Keratinocyte (primary cell): ENCODE measurements around the gene ABR.

Experiments used
- EZH2 ChIP-seq: IDR thresholded peaks from one replicate; pipeline ENCODE4 v1.6.1; 2012; ENCODE audit warnings: inconsistent platforms, mild to moderate bottlenecking, low read length, moderate library complexity
- TF ChIP-seq, protein P1 (sequence below), 3 experiments: IDR thresholded peaks in 1 of 3; conservative IDR thresholded peaks in 1 of 3; optimal IDR thresholded peaks in 1 of 3; 2 replicates in 2 of 3; 3 replicates in 1 of 3; pipeline versions ENCODE3 to v1.5.1; 2011; ENCODE audit warnings: low read length in 3 of 3, mild to moderate bottlenecking in 3 of 3, moderate library complexity in 2 of 3, control low read depth in 1 of 3, inconsistent platforms in 1 of 3; ENCODE audit not compliant: insufficient read depth in 2 of 3; ENCODE audit errors: extremely low read depth in 1 of 3

DNA sequence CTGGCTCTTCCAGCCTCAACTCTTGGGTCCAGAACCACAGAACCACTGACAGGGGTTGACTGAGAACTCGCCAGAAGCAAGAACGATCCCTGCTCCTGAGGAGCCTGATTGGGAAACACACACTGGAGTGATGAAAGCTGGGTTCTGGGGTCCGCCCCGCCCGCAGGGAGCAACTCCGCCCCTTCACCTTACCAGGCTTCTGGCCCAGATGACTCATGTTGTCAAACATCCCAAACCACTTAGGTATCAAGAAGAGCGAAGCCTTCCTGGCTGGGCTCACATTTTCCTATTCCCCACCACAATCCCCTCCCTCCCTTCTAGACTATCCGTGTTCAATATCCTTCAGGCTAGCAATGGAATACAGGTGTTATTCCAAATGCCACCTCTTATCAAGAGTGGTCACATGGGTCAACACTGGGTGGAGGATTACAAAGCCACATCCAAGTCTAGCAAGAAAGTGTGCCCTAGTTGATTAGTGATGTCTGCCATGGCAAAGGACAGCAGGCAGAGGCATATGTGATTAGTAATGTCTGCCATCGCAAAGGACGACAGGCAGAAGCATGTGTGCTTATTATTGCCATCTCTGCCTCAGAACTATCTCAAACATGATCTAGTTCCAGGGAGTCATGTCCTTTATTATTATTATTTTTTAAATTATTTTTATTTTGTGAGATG lies 112.4 kb downstream of the ABR start:
- no peak for TF ChIP-seq EZH2
- TF ChIP-seq, protein P1, sequence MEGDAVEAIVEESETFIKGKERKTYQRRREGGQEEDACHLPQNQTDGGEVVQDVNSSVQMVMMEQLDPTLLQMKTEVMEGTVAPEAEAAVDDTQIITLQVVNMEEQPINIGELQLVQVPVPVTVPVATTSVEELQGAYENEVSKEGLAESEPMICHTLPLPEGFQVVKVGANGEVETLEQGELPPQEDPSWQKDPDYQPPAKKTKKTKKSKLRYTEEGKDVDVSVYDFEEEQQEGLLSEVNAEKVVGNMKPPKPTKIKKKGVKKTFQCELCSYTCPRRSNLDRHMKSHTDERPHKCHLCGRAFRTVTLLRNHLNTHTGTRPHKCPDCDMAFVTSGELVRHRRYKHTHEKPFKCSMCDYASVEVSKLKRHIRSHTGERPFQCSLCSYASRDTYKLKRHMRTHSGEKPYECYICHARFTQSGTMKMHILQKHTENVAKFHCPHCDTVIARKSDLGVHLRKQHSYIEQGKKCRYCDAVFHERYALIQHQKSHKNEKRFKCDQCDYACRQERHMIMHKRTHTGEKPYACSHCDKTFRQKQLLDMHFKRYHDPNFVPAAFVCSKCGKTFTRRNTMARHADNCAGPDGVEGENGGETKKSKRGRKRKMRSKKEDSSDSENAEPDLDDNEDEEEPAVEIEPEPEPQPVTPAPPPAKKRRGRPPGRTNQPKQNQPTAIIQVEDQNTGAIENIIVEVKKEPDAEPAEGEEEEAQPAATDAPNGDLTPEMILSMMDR (optimal IDR thresholded peaks at IDR 0.05 in 1 of 3, IDR thresholded peaks at IDR 0.05 in 1 of 3, conservative IDR thresholded peaks at IDR 0.05 in 1 of 3; ENCODE audit: extremely low read depth in 1 of 3, insufficient read depth in 2 of 3, low read length in 3 of 3), result no peak
